CD4-positive, alpha-beta T cell treated with Interleukin-10 for 1 hour (primary cell): ENCODE measurements around the gene TXLNB.

ENCODE experiments used
- DNase-seq: peaks from one replicate; pipeline ENCODE4 v3.0.0-alpha.2; 2020

Gene TXLNB

DNA sequence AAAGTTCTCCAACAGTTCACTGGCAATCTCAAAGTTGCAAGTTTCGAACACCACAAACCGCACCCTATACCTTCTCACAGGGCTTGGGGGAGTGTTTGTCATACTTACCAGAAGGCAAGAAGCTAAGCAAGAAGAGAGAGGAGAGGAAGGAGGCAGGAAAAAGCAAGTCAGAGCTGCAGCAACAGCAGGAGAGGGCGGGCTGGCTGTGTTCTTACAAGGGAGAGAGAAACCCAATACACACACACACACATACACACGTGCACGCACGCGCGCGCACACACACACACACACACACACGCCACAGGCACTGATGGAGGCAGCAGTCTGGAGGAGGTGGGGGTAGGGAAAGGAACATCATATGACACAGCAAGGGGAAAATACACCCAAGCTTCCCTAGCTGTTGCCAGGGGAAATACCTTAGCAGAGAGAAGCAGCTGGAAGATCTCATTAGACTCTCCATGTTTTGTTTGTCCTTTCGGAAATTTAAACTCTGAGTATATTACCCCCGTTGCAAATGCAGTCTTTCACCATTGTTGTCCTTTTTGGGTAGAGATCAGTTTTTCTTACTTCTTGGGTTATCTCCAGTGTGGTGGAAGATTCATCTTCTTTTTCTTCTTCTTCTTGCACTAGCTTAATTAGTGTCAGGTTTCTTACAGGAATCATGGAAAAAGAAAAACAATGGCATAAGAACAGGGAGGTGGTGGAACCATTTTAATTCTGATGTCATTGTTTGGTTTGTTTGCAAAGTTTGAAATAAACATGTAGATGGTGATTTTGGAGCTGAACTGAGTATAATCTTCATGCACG, at the start of gene TXLNB:
Gene TXLNB, minus strand, starts transcription at position 186 of the 807 bp plus-strand sequence. CDS start 3,099 bp downstream, outside the sequence.
- DNase-seq, result peak; percentile 89

DNA sequence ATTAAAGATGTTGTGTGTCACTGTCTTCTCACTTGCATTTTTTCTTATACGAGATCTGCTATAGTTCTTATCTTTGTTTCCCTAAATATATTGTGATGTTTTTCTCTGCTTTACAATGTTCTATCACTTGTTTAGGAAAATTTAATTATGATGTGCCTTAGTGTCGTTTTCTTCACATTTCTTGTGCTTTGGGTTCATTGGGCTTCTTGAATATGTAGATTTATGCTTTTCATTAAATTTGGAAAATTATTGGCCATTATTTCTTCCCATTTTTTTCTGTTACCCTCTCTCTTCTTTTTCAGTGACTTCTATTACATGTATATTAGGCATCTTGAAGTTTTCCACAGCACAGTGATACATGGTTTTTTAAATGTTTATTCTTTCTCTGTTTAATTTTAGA, 49.3 kb upstream of the TXLNB start:
- DNase-seq, result no peak

DNA sequence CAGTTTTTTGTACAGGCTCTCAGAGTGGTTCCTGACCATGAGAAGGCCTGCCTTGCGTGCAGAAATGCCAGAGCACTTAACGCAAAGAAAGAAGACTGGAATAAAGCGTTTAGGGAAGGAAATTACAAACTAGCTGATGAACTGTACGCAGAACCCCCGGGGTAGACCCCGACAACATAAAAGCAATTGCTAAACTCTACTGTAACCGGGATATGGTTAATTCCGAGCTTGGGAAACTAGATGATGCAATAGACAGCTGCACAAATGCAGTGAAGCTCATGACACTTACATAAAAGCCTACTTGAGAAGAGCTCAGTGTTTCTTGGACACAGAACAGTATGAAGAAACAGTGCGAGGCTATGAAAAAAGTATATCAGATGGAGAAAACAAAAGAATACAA, 47.0 kb upstream of the TXLNB start:
- DNase-seq, result no peak

DNA sequence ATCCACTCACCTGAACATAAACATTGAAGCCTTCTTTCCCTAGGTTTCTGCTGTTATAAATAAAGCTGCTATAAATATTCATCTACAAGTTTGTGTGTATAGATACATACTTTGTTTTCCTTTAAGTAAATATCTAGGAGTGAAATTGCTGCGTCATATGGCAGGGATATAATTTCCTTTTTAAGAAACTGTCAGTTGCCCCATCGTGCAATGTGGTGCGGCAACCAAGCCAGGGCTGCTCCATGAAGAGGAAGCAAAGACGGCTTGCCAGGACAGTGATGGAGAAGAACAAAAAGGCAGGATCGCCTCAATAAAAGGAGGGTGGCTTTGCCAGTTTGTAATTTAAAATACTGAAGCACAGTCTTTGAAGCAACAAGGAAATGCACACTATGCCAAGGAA, 46.0 kb upstream of the TXLNB start:
- DNase-seq, result no peak

DNA sequence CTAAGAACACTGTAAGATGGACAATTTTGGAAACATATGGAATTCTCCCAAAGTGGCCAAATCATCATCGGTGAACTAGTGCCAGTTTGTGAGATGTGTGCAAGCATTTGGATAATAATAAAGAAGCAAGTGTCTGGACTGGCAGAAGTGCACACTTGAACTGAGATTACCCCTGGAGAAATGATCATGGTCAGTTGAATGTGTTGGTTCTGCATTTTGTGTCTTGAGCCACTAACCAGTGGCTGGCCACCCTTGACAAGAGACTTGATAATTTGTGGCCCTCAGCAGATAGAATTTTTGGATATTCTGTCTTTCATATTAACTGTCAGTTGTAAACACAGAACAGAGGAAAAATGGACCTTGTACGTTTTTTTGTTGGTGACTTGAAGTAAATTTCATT, 45.2 kb upstream of the TXLNB start:
- DNase-seq, result no peak

DNA sequence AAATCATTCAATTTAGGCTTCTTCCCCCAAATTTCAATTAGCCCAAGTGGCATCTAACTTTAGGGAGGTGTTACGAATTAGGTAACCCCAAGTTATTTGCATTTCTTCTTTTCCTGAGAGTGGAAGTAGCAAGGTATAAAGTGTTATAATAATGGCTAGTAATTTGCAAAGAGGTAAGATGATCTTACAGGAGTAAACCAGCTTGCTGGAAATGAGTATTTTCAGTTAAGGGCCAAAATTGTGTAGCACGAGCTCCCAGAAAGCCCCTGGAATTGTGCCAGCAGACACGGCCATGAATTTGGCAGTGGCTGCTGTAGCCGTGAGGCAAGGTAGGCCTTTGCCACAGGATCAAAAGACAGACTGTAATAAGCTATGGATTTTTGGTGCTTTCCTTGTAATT, 44.7 kb upstream of the TXLNB start:
- DNase-seq, result peak; percentile 11

DNA sequence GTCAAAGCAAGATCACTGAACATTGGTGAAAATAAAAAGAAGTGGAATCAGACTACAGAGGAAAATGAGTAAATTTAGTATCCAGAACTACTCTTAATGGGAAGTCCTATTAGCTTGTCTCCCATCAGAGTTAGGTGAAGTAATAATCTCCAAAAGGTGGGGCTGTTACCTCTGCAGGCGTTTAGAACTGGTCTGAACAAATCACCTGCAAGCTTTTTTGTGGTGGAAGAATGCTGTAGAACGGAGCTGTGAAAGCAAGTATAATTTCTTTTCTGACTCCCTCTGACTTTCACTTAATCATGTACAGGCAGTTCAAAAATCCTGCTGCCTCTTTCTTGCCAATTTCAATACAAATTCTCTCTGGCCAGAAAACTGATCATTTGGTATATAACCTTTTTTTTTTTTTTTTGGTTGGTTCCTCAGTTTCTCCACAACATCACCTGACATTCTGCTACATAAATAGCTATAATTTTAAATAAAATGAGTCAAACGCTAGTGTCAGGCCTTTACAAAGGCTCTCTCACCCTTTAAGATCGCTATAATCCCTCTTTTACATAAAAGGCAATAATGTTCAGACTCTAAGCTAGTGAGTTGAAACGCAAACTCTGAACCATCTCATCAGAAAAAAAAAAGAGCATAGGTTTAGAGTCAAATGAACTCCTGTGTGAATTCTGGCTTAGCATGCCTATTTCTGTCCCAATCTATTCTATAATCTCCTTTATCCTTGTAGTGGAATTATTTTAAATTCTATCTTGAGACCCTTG, 43.8 kb upstream of the TXLNB start:
- DNase-seq, result no peak

DNA sequence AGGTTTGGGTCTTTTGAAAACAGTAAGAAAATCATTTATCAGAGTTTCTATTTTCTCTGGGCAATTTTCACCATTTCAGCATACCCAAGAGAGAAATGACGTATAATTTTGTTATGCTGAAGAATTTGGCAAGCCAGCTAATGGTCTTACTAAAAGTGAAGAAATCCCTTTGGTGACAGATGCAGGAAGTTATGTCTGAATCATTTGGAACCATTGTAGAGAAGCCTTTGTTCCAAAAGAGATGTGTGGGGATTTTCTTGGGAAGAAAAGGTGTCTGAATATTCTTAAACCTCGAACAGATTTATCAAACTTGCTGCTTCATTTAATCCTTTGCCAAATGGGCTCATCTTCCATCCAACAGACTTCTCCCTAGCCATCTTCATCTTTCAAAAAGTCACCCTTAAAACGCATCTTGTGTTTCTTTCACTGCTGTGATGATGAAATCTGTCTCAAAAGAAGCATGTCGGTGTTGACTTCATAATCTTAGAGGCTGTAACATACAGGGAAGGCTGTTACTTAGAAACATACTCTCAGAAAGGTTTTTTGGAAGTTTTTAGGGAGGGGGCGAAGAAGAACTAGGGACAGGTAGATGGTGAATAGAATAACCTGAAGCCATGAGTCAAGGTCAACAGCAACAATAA, 43.1 kb upstream of the TXLNB start:
- no peak for DNase-seq

DNA sequence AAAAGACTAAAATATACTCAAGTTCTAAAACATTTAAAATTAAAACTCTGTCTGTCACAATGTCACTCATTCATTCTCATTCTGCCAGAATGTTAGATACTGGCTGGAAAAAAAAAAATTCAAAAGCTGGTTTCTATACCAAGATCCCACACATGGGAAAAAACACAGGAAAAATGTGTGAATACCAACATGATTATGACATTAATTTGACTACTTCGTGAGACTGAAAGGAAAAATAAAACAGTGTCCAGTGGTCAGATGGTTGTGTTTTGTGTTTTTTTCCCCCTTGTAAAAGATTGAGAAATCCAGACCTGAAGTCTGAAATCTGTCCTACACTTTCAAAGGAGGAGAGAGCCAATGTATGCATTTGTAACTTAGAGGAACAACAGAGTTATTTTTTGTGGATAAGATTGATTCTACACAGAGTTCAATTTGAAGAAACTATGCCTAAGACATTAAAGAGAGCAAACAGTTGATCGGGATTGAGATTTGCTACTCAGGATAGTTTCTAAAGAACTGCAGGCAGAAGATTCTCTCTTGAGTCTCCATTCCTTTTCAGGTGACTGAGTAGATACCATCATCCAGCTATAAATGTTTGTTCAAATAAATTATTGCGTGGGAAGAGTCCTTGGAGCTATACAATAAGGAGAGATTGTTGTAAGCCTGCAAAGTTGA, 39.2 kb upstream of the TXLNB start:
- DNase-seq, result no peak

DNA sequence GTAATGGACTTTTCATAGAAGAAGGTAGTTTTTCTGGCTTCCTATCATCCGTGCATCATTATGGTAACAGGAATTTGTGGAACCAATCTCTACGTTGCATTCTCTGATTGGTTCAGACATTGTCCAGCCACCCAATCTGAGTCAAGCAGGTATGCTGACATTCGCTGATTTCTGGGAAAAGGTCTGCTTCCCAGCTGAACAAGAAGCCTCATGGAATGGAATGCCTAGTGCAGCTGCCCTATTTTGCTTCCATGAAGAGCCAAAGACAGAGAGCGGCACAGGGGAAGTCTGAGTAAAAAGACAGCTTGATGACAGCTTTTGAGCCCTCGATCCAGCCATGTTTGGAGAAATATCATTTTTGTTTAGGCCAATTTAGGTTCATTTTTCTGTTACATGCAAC, 38.5 kb upstream of the TXLNB start:
- DNase-seq, result no peak

DNA sequence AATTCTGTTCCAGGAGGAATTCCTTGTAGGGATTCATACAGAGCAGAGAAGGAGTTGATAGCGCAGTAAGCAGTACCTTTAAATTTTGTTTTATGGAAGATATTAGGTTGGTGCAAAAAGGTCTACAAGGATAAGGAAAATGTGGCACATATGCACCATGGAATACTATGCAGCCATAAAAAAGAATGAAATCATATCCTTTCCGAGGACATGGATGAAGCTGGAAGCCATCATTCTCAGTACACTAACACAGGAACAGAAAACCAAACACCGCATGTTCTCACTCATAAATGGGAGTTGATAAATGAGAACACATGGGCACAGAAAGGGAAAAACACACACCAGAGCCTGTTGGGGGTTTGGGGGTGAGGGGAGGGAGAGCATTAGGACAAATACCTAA, 37.4 kb upstream of the TXLNB start:
- DNase-seq, result no peak

DNA sequence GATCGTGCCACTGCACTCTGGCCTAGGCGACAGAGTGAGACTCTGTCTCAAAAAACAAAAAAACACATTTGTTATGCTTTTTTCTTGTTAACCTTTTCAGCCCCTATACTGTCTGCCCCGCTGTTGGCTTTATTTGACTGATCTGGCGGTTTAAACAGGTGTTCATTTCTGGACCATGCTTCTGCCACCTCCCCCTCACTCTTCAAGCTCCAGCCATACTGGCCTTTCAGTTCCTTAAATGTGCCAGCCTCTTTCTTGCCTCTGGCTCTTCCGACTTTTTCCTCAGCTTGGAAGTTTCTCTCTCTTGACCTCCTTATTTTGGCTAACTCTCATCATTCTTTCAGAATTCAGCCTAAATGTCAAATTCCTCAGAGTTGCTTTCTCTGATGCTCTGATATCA, 35.2 kb upstream of the TXLNB start:
- DNase-seq, result no peak

DNA sequence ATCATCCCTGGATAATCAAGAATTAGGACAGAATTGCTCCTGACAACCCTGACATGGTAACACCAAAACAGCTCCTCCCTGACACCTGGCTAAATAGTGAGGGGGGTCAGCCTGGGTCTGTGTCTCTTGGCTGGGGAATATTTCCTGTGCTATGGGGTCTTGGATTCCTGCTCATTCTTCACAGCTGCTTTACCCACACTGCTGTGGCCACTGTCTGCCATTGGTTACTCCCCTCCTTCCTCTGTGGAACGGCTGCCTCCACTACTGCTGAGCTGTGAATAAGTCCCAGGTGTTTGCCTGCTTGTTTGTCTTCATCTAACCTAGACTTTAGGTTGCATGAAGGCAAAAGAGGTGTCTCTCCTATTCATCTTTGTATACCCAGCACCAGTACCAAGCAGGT, 33.9 kb upstream of the TXLNB start:
- DNase-seq, result no peak

DNA sequence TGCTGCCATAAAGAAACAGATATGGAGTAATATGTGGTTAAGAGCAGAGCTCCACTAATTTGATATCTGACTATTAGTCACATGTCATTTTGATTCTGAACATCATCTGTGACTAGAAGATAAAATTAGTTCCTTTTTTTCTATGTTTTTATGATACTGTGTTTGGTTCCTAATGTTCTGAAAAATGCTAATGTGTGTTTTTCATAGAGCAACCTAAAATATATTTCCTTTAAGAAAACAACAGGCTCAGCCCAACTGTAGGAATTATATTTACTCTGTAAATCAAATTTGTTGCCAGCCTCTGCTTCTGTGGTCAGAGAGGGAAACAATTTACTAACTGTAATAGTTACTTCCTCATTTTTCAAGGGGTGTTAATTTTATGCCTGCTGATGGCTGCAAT, 33.3 kb upstream of the TXLNB start:
- peak; percentile 3 for DNase-seq

DNA sequence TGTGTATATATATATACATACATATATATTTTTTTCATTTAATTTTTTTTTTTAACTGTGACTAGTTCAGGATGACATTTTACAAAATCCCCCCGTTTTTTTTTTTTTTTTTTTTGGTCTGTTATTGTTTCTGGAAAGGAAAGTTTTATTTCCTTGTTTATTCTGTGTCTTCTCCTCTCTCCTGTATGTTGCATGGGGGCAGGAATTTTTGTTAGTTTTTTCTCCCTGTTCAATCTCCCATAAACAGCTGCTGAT, 32.4 kb upstream of the TXLNB start:
- DNase-seq, result peak; percentile 4

DNA sequence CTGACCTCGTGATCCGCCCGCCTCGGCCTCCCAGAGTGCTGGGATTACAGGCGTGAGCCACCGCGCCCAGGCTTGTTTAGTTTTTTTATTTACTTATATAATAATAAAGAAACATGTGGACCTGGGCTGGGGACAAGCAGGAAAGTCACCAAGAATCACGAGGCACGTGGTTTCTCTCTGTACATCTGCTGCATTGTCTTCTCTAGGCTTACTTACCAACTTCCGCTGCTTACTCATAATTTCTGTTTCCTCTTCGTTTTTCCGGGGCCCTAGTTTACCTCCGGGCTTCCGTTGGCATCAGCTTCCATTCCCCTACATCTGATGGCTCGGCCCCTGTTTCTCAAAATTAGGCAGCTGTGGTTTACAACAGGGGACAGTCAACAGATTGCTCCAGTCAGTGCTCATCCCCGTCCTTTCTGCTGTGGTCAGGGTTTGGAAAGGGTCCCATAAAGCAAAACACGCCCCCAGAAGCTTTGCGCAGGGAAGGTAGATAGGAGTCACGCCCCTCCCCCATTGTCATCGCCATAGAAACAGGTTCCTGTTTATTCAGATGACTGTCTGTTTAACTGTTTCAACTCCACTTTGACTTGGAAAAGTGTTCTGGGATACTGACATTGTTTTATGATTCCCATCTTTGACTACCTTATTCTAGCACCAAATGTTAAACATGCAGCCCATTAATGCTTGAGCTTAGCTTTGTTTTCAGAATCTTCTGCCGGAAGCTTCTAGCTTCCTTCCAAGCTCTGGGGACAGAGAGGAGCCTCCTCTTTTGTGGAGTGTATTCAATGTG, 31.9 kb upstream of the TXLNB start:
- peak; percentile 87 for DNase-seq

DNA sequence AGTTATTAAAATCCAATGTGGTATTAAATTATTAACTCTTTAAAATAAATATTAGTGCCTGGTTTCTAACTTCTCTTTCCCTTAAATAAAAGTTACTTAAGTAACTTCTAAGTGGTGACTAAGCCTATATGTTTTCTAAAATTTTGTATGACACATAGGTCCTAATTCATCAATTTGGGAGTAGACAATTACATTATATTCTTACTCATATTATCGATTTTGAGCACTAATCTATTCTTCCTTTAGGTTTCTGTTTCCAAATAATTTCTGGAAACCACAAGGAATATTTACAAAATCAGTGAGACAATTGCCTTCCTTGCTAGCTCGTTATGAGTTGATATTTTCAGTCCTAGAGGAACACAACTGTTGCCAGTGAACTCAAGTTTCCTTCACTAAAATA, 28.3 kb upstream of the TXLNB start:
- DNase-seq, result no peak

DNA sequence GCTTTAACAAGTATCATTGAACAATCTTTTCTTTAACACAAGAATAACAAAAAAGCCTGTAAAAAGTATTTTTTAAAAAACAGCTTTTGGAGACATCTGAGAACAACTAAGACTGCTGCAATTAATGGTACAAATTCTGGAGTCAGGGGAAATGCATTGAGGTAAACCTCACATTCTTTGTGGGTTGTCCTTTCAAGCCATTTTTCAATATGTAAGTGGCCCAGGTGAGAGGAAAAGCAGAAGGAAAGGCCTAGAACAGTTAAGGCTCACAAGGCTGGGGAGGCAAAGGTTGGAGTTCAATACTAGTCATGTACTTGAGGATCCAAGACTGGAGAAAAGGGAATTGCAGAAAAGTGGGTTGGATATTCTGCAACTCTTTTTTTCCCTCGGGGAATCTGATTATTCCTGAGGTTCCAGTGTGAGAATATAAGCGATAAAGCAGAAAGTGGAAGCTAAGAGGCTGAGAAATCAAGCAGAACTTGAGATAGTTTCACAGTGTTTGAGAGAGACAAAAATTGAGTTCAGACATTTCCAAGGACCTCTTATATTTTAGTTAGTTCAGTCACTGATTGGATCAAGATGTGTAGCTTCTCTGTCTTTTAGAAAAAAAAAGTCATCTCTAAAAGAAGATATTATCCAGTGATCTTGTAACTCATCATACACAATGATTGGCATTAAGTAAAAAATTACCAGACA, 25.0 kb upstream of the TXLNB start:
- DNase-seq, result no peak

DNA sequence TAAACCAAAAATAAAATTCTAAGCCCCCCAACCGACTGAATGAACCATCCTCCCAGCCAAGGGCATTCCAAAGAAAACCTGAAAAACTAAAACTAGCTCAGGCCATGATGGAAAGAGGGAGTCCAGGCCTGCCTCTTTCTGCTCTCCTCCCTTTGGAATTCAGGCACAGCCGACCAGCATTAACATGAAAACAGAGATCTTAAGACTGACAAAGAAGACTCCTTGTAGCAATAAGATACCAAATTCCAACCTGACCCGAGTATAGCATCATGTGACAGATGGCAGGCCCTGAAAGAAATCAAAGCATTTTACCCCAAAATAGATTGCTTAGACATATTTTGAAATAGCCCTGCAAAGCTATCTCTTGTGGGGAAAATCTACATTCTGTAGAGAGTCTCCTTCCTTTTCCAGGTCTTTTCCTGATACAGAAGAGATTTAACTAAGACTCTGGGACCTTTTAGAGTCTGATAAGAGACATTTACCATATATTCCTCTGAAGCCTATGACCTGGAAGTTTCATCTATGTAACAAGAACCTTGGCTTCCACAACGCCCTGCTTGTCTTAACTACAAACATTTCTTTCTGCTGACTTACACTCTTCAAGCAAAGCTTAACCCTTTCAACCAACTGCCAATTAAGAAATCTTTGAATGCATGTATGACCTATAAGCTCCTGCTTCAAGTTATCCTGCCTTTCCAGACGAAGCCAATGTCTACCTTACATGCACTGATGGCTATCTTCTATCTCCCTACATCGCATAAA, 22.2 kb upstream of the TXLNB start:
- DNase-seq, result no peak

DNA sequence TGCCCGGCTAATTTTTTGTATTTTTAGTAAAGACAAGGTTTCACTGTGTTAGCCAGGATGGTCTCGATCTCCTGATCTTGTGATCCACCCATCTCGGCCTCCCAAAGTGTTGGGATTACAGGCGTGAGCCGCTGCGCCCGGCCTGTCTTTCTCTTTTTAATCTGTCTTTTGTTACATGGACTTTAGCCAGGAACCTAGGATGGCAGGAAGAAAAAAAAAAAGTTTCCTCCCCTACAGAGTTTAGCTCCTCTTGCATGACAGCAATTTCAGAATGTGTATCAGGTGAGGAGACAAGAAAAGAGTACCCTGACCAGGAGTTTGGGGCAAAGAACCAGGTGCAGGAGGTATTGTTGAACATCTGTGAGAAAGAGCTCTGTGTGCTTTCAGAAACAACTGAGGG, 21.4 kb upstream of the TXLNB start:
- DNase-seq, result no peak

DNA sequence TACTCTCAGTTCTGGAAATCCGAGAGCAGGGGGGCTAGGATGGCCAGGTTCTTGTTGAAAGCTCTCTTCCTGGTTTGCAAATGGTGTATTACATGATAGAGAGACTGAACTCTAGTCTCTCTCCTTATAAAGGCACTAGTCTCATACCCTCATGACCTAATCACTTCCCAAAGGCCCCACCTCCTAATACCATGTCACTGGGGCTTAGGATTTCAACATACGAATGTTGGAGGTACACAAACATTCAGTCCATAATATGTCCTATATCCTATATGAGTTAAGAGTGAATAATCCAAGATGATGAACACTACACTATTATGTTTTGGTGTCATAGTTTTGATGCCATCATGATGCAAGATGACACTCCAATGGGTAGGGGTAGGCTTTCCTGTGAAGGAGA, 20.0 kb upstream of the TXLNB start:
- DNase-seq, result no peak
